Stimulated activated CD8-positive, alpha-beta memory T cell treated with anti-CD3 and anti-CD28 coated beads, Interleukin-12 subunit alpha, Interleukin-12 subunit beta, amount 100 ng/mL, for 1 hour (primary cell): ENCODE measurements around the gene TRAF3IP1.
"Not testable (repeated sequence)": the region's sequence is repeated elsewhere in the genome, so short reads cannot be mapped to it uniquely, and the experiment has no call there.

Source experiments
- DNase-seq: peaks from one replicate; pipeline ENCODE4 v3.0.0-alpha.2; 2020; ENCODE audit warnings: low read depth

TRAF3IP1 gene

DNA sequence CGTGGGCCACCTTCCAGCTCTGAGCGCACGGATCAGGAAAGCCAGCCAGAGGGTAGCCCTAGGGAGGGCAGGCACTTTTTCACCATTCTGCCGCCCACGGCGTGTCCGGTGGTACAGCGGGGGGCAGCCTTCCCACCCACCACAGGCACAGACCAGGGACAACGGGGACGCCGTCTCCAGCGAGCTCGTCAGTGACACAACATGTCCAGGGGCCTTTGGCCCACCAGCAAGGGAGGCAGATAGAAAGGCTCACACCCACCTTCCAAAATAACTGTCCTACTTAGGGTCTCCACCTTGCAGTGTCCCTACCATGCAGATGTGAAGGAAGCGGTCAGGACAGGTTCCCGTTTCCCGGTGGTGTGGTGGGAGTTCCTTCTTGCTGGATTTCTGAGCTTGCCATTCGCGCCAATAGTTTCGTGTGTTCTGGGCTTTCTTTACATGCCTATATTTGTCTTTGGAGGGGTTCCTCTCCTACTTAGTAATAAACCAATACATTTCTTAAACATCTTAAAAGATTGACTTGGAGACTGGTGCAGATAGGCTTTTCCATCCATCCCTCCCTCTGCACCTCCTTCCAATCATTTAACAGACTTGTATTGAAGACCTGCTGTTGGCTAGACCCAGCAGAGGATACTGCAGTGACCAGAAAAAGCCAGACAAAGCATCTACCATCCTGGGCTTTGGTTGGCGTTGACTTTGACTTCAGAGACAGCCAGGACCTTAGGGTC, 107.3 kb downstream of the TRAF3IP1 start:
- DNase-seq = no peak

- DNase-seq = no peak
Measured at GRCh38 chr2:238428866-238429265, 108.5 kb downstream of the TRAF3IP1 start.

GRCh38 chr2:238430781-238431180, 110.5 kb downstream of the TRAF3IP1 start:
- DNase-seq = no peak

DNA sequence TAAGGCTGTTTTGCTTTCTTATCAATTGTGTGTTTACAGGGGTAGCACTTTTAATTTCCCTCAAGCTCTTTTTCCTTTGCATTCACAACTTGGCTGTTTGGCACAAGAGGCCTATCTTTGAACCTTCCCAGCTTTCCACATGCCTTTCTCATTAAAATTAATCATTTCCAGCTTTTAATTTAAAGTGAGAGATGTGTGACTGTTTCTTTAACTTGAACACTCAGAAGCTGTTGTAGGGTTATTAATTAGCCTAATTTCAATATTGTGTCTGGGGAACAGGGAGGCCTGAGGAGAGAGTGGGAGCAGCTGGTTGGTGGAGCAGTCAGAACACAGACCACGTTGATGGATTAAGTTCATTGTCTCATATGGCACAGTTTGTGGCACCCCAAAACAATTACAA, 111.1 kb downstream of the TRAF3IP1 start:
- no peak for DNase-seq

GRCh38 chr2:238433300-238433915, 113.1 kb downstream of the TRAF3IP1 start:
- no peak for DNase-seq

DNA sequence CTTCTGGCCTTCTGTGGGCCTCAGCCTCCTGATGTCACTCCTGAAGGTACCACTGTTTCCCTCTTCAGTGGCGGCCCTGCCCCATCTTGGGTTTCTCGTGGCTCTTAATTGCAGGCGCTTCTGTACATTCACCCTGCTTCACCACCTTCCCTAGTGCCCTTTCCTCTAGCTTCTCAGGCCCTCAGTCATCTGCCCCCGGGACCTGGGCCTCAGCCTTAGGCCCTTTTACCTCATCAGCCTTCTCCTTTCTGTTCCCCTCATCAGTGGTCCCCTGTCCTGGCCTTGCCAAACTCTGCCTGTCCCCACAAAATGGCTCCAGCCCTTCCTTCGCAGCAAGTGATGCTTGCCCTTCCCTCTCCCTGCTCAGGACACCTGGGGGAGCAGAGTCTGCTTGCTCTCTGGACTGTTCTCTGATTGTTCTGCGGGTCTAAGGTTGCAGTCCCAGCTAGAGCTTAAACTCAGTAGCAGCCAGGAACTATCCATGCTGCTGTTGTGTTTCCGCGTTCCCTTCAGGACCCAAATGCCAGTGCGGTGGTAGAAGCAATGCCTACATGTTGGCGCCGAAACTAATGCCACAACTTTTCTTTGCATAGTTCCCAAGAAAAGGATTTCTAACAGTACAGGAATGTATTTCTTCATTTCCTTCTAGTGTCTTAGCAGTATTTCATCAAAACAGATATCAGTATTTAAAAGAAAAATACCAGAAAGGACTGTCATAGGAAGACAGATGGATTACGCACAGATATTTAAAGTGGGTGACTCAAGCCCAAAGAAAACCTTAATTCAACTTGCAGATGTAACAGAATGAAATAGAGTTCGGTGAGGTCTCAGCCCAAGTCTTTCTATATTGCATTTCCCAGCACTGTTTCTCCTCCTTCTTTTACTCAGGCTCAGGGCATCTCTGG, 113.9 kb downstream of the TRAF3IP1 start:
- no peak for DNase-seq

- no peak for DNase-seq
Measured at GRCh38 chr2:238434846-238435751, 114.8 kb downstream of the TRAF3IP1 start.

DNA sequence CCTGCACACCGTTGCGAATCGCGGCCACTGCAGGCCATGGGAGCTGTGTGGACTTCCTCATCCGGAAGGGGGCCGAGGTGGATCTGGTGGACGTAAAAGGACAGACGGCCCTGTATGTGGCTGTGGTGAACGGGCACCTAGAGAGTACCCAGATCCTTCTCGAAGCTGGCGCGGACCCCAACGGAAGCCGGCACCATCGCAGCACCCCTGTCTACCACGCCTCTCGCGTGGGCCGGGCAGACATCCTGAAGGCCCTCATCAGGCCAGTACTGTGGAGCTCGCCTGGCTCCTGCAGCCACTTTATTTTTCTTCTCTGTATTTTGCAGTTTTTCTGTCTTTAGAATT, 115.4 kb downstream of the TRAF3IP1 start:
- no peak for DNase-seq

GRCh38 chr2:238438856-238439849, 118.8 kb downstream of the TRAF3IP1 start:
- DNase-seq = no peak

DNA sequence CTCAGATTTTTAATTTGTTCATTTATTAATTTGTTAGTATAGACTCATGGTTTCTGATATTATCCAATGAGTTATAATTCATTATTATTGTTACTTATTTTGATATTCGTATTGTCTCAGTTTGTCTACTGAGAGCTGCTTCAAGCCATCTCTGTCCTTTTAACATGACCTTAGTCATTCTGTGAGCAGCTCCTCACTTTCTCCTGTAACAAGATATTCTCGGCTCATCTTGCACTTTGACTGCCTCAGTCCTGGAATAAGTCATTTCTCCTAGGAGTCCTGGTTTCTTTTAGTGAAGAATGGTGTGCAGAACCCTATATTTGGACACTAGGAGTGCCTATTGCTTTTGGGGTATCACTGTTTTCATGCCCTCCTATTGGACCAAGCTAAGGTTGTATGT, 119.6 kb downstream of the TRAF3IP1 start:
- DNase-seq = no peak

- no peak for DNase-seq
Measured at GRCh38 chr2:238440331-238440730, 120.0 kb downstream of the TRAF3IP1 start.

- DNase-seq = no peak
Measured at GRCh38 chr2:238440767-238441166, 120.4 kb downstream of the TRAF3IP1 start.

DNA sequence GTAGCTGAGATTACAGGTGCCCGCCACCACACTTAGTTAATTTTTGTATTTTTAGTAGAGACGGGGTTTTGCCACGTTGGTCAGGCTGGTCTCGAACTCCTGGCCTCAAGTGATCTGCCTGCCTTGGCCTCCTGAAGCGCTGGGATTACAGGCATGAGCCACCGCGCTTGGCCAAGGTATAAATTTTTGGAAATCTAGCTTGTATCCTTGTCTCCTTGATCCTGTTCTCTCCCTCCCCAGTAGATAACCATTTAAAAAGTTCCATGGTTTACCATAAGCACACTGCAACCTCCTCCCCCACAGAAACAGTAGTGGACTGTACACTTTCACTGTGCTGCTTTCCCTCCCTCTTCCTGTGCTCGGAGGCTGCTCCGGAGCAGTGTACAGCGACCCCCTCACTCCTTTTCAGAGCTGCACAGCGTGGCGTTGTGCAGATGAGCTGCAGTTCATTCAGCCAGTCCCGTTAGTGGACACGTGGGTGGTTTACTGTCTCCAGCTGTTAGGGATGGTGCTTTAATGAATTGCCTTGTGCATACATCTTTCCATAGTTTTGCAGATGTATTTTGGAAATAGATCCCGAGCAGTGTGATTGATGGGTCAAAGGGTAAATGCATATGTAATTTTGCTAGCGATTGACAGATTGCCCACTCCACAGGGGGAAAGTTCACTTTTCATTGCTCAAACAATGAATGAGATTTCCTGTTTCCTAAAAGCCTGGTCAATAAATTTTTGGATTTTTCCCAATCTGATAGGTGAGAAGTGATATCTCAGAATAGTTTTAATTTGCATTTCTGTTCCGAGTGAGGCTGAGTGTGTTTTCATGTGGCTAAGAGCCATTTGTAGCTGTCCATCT, 121.2 kb downstream of the TRAF3IP1 start:
- DNase-seq = no peak

DNA sequence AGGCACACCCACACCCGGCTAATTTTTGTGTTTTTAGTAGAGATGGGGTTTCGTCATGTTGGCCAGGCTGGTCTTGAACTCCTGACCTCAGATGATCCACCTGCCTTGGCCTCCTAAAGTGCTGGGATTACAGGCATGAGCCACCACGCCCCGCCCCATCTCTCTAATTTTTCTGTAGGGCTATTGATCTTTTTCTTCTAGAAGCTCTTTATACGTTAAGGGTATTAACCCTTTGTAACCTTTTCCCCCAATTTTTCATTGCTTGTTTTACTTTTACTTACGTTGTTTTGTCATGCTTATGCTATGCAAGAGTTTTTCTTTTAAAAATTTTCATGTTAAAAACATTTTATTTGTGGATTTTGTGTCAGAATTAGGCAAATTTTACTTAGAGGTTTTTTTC, 121.9 kb downstream of the TRAF3IP1 start:
- not testable (repeated sequence) for DNase-seq

GRCh38 chr2:238444242-238444641, 123.9 kb downstream of the TRAF3IP1 start:
- no peak for DNase-seq

DNA sequence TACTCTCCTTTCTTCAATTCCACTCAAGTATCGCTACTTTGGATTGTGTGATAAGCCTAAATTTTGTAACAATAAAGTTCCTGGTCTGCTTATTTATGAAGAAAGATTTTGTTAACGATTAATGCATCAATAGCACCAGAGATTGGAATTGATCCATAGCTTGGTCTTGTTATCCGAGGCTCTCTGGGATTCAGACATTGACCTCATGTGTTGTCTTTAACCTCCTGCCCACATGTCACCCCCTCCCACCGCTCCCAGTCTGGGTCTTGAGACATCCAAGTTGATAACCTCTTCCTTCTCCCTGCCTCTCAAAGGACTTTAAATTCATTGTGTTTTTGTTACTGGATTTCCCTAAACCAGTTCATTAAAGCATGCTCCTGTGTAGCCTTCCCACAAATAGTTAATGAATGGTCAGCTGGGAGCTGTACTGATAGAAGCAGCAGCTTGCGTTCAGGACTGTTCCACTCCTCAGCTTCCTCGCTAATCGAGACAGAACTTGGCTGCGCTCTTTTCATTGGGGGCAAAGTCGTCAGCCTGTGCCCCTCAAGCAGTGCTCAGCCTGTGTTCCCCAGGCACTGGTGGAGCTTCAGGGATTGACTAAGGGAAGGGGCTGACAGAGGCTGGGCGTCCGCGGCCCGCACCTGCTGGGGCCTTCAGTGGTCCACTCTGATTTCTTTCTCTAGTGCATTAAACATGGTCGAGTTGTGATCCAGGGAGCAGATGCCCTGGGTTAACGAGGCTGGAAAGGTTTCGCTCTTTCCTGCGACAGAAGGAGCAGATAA, 125.3 kb downstream of the TRAF3IP1 start:
- no peak for DNase-seq

GRCh38 chr2:238446371-238446770, 126.1 kb downstream of the TRAF3IP1 start:
- no peak for DNase-seq

DNA sequence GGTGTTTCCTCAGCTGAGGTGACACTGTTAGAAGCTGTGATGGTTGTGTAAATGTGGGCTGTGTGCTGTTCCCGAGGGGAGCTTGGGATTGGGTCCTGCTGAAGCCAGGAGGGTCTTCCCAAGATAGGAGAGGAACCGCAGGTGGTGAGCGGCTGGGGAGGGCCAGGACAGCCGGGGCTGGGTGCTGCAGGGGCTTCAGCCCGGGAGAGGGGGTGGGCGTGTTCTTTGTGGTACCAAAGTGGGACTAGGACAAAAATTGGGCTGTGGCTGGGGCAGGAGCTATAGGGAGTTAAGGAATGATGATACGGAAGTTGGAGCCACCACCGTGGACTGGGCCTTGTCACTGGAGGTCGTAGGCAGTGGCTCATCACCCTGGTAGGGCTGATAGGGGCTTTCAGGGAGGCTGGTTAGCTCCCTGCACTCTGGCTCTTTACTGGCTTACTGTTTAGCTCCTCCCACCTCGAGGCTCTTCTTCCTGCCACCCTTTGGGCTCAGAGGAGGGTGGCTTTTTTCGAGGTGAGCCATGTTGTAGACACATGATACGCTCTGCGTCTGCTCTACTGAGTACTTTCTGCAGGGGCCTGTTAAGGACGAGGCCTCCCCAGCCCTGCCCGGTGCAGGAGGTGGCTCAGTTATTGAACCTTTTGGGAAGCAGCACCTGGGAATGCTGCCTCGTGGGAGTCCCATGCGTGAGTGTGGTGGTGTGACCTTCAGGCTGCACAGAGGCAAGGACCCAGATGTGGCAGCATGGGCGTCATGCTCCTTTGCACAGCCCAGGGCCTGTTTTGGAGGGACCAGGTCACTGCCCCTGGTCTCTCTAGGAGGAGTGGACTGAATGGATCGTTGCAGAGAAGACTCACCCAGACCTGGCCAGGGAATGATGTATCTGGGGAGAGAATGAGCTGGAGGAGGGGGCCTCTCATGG, 128.0 kb downstream of the TRAF3IP1 start:
- no peak for DNase-seq
